ENCODE results near the gene PHF12. TPM values are rescaled to one million over a fixed set of nuclear protein-coding genes. Genes with fewer than 3 reads are reported as not detected.

The PHF12 gene
- total and polyA plus RNA-seq, 10 donors = 16.2 to 118 (median 76.1) TPM

DNA sequence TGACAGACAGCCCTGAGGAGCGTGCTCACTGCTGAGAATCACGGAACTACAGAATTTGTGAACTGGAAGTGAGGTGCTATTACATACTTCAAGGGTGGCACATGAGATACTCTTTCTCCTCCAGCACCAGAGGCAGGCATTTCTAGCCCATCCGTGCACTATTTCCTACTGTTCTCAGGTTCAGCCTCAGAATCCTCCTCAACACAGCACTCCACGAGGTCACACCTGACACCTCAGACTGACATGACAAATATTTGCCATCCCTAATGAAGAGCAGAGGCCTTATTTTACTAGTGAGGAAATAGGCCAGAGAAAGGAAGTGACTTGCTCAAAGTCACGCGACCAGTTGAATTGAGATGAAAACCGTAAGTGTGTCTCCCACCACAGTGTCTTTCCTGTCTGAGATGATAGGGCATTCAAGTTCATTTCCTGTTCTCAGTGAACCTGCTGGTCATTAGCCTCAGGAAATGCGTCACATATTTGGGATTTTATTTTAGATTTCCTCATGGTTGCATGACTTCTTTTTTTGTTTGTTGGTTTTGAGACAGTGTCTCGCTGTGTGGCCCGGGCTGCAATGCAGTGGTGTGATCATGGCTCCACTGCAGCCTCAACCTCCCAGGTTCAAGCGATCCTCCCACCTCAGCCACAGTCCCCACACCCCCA lies 30.9 kb upstream of the PHF12 start:
- Histone ChIP-seq H3K36me3 (no peaks in the 10 kb centered on the region), H3K27me3 (replicated peaks in 1 of 7) (peaks cover 0 to 22% (median 8%) of the 10 kb centered on the region in 7 donors), H3K9me3 (no peaks in the 10 kb centered on the region), H3K27ac (peak overlapping the region; percentile 60 to 93 (median 81)), H3K4me3 (peak overlapping the region in 1 of 8 donors; percentile 40), H3K4me1 (peaks cover 14 to 39% (median 26%) of the 10 kb centered on the region in 6 donors)
- peak; percentile 81 for DNase-seq
- intact Hi-C loops (cut with DNase I; ENCODE audit: low total_unique reads) = no loop called here
- TF ChIP-seq, protein P1, sequence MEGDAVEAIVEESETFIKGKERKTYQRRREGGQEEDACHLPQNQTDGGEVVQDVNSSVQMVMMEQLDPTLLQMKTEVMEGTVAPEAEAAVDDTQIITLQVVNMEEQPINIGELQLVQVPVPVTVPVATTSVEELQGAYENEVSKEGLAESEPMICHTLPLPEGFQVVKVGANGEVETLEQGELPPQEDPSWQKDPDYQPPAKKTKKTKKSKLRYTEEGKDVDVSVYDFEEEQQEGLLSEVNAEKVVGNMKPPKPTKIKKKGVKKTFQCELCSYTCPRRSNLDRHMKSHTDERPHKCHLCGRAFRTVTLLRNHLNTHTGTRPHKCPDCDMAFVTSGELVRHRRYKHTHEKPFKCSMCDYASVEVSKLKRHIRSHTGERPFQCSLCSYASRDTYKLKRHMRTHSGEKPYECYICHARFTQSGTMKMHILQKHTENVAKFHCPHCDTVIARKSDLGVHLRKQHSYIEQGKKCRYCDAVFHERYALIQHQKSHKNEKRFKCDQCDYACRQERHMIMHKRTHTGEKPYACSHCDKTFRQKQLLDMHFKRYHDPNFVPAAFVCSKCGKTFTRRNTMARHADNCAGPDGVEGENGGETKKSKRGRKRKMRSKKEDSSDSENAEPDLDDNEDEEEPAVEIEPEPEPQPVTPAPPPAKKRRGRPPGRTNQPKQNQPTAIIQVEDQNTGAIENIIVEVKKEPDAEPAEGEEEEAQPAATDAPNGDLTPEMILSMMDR (IDR thresholded peaks at IDR 0.05 in 8 of 11, conservative IDR thresholded peaks at IDR 0.05 in 3 of 11) = peak in 1 of 11 experiments; percentile 13
- TF ChIP-seq POLR2AphosphoS5 (IDR thresholded peaks at IDR 0.05) (peak; percentile 17 to 86 (median 53)), POLR2A (IDR thresholded peaks at IDR 0.05) (no peak)
- 23 to 37% (median 34%) methylated on average over 11 of the region's 11 CpGs for WGBS, 5 donors

DNA sequence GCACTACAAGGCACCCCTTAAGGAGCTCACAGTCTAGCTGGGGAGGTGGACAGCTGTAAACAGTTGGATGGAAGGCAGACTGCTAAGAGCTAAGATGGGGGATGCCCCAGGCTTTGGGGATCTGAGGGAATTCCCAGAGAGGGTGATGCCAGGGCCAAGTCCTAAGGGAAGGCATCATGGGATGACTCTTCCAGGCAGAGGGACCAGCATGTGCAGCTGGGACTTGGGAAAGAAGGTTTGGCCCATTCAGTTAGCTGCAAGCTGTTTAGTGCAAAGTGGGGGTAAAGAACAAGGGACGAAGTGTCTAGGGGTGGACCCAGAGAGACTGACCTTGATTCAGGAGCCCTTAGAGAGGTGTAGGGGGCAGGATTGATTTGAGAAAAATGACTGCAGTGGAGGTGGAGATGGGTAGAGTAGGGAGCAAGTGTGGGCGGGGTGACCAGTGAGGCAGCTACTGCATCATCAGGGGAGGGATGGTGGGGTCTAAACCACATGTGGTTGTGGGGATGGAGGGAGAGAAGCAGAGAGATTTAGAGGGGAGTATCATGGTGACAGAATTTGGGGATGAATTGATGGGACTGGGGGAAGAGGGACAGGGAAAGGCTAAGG lies 27.1 kb upstream of the PHF12 start:
- DNase-seq = no peak
- intact Hi-C loops (cut with DNase I; ENCODE audit: low total_unique reads) = no loop called here
- Histone ChIP-seq H3K27ac (no peak overlapping the region), H3K4me3 (no peak overlapping the region), H3K9me3 (no peaks in the 10 kb centered on the region), H3K4me1 (peaks cover 13 to 42% (median 22%) of the 10 kb centered on the region in 6 donors), H3K27me3 (replicated peaks in 1 of 7) (peaks cover 0 to 3% (median 0%) of the 10 kb centered on the region in 7 donors), H3K36me3 (no peaks in the 10 kb centered on the region)
- WGBS, 5 donors = 85 to 97% (median 88%) methylated on average over 2 of the region's 2 CpGs
- TF ChIP-seq POLR2A (IDR thresholded peaks at IDR 0.05) = no peak
- TF ChIP-seq, protein P1 (IDR thresholded peaks at IDR 0.05 in 8 of 11, conservative IDR thresholded peaks at IDR 0.05 in 3 of 11) = no peak
- no peak for TF ChIP-seq POLR2AphosphoS5 (IDR thresholded peaks at IDR 0.05)

DNA sequence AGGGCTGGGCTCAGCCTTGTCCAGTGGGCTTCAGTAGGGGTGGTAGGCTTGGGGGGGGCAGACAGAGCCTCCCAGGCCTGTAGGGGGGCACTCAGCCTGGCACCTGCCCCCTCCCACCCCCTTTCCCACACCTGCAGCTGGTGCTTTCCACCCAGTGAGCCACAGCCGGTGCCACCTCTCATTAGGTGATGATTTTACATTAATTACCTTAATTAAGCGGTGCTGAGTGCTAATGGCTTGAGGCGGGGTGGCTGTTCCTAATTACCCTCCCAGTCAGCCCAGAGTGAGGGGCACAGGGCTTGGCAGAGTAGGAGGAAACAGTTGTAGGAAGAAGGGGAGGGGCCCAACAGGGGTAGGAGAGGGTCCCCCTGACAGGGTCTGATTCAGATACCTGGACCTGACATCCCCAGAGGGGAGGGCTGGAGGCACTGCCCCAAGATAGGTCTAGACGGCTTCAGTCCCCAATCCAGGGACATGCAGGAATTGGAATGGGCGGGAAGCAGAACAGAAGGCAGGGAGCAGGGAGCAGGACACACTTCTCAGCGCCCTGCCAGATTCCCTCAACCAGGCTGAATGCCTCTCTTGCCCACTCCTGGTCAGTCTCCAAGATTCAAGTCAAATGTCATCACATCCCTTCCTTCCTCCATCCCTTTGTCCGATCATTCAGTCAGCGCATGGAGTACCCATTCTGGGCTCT lies 26.5 kb upstream of the PHF12 start:
- peaks cover 8 to 40% (median 16%) of the 10 kb centered on the region in 6 donors for H3K4me1 ChIP-seq
- no peak for DNase-seq
- H3K4me3 ChIP-seq = no peak overlapping the region
- H3K27me3 ChIP-seq (replicated peaks in 1 of 7) = peaks cover 0 to 3% (median 0%) of the 10 kb centered on the region in 7 donors
- intact Hi-C loops (cut with DNase I; ENCODE audit: low total_unique reads) = no loop called here
- no peaks in the 10 kb centered on the region for H3K9me3 ChIP-seq
- 74 to 88% (median 82%) methylated on average over 8 of the region's 8 CpGs for WGBS, 5 donors
- H3K27ac ChIP-seq = no peak overlapping the region
- TF ChIP-seq POLR2AphosphoS5 (IDR thresholded peaks at IDR 0.05) = no peak
- TF ChIP-seq, protein P1 (IDR thresholded peaks at IDR 0.05 in 8 of 11, conservative IDR thresholded peaks at IDR 0.05 in 3 of 11) = no peak
- no peak for TF ChIP-seq POLR2A (IDR thresholded peaks at IDR 0.05)
- no peaks in the 10 kb centered on the region for H3K36me3 ChIP-seq

DNA sequence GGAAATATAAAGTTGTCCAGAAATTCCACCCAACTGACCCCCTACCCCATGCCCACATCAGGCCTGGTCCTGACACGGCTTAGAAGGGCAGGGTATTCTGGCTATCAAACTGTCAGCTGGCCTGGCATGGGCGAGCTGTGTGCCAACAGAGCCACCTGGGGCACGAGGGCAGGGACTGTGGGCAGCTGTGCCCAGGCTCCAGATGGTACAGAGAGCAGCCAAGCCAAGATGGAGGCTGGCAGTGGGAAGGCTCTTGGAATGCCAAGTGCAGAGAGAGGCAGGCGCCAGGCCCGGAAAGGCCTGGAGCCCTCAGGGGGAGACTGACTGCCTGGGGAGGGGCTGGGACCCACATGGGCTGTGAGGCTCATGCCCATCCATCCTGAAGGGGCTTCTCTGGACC lies 24.3 kb upstream of the PHF12 start:
- Histone ChIP-seq H3K27me3 (replicated peaks in 1 of 7) (peaks cover 0 to 3% (median 0%) of the 10 kb centered on the region in 7 donors), H3K4me3 (no peak overlapping the region), H3K9me3 (no peaks in the 10 kb centered on the region), H3K27ac (no peak overlapping the region), H3K4me1 (peaks cover 0 to 21% (median 4%) of the 10 kb centered on the region in 6 donors), H3K36me3 (no peaks in the 10 kb centered on the region)
- WGBS, 5 donors = 73 to 100% (median 87%) methylated on average over 3 to 5 of the region's 5 CpGs
- intact Hi-C loops (cut with DNase I; ENCODE audit: low total_unique reads) = no loop called here
- TF ChIP-seq POLR2A (IDR thresholded peaks at IDR 0.05) (no peak), POLR2AphosphoS5 (IDR thresholded peaks at IDR 0.05) (no peak)
- TF ChIP-seq, protein P1 (IDR thresholded peaks at IDR 0.05 in 8 of 11, conservative IDR thresholded peaks at IDR 0.05 in 3 of 11) = no peak
- no peak for DNase-seq
